Parathyroid adenoma (tissue), 2 donors: ENCODE data around the gene C1QTNF4.
A peak's percentile ranks its signal among the peaks of the same experiment; 100 is the strongest.

Experiments used
- H2AFZ ChIP-seq: fragments of 300-600 bp; sonication (generic); one replicate; pipeline ENCODE4 v1.7.0; 2017; ENCODE audit warnings: antibody characterized with exemption, mild to moderate bottlenecking
- H3K27ac ChIP-seq: fragments of 300-600 bp; sonication (generic); one replicate; pipeline ENCODE4 v1.7.0; 2017
- H3K27me3 ChIP-seq: fragments of 300-600 bp; sonication (generic); one replicate; pipeline ENCODE4 v1.7.0; 2017; ENCODE audit warnings: low read length; ENCODE audit not compliant: control insufficient read depth, insufficient read depth
- H3K36me3 ChIP-seq: fragments of 300-600 bp; sonication (generic); one replicate; pipeline ENCODE4 v1.7.0; 2017; ENCODE audit warnings: low read length; ENCODE audit not compliant: control insufficient read depth, insufficient read depth
- H3K4me1 ChIP-seq: fragments of 300-600 bp; sonication (generic); one replicate; pipeline ENCODE4 v1.7.0; 2017; ENCODE audit warnings: control low read depth
- H3K4me2 ChIP-seq: fragments of 300-600 bp; sonication (generic); one replicate; pipeline ENCODE4 v1.7.0; 2017; ENCODE audit warnings: low read length
- H3K4me3 ChIP-seq: fragments of 300-600 bp; sonication (generic); one replicate; pipeline ENCODE4 v1.7.0; 2017; ENCODE audit warnings: low read depth, low read length
- H3K79me2 ChIP-seq: fragments of 300-600 bp; sonication (generic); one replicate; pipeline ENCODE4 v1.7.0; 2017; ENCODE audit warnings: control low read depth
- H3K9ac ChIP-seq: fragments of 300-600 bp; sonication (generic); one replicate; pipeline ENCODE4 v1.7.0; 2017; ENCODE audit warnings: mild to moderate bottlenecking
- H3K9me3 ChIP-seq: fragments of 300-600 bp; sonication (generic); one replicate; pipeline ENCODE4 v1.7.0; 2017; ENCODE audit warnings: low read length; ENCODE audit not compliant: control insufficient read depth
- CTCF ChIP-seq: fragments of 300-600 bp; sonication (generic); IDR thresholded peaks from one replicate; pipeline ENCODE4 v1.7.0; 2017; ENCODE audit warnings: antibody characterized with exemption, mild to moderate bottlenecking
- donor health status: primary hyperparathyroidism.

The C1QTNF4 gene

GRCh38 chr11:47577460-47578041, 16.7 kb downstream of the C1QTNF4 start:
- Histone ChIP-seq H3K4me2 (peak overlapping the region; percentile 86), H3K27ac (peak overlapping the region; percentile 92), H3K36me3 (no peaks in the 10 kb centered on the region), H3K79me2 (peaks cover 3% of the 10 kb centered on the region), H3K4me3 (peak overlapping the region; percentile 86), H2AFZ (no peak overlapping the region), H3K27me3 (no peaks in the 10 kb centered on the region), H3K4me1 (no peaks in the 10 kb centered on the region), H3K9ac (no peak overlapping the region), H3K9me3 (no peaks in the 10 kb centered on the region)
- TF ChIP-seq CTCF = no peak

- no peak overlapping the region for H3K4me2 ChIP-seq
- H2AFZ ChIP-seq = no peak overlapping the region
- no peaks in the 10 kb centered on the region for H3K9me3 ChIP-seq
- H3K27ac ChIP-seq = no peak overlapping the region
- no peak overlapping the region for H3K4me3 ChIP-seq
- H3K79me2 ChIP-seq = peaks cover 3% of the 10 kb centered on the region
- H3K4me1 ChIP-seq = no peaks in the 10 kb centered on the region
- no peaks in the 10 kb centered on the region for H3K27me3 ChIP-seq
- H3K36me3 ChIP-seq = no peaks in the 10 kb centered on the region
- no peak for TF ChIP-seq CTCF
- no peak overlapping the region for H3K9ac ChIP-seq
These were observed 20.9 kb downstream of the C1QTNF4 start for GRCh38 chr11:47573321-47573720.

- Histone ChIP-seq H3K9me3 (no peaks in the 10 kb centered on the region), H3K27ac (no peak overlapping the region), H2AFZ (no peak overlapping the region), H3K4me3 (no peak overlapping the region), H3K27me3 (no peaks in the 10 kb centered on the region), H3K79me2 (no peaks in the 10 kb centered on the region), H3K36me3 (no peaks in the 10 kb centered on the region), H3K9ac (no peak overlapping the region), H3K4me2 (no peak overlapping the region), H3K4me1 (no peaks in the 10 kb centered on the region)
- no peak for TF ChIP-seq CTCF
These were observed 21.4 kb downstream of the C1QTNF4 start for GRCh38 chr11:47572715-47573255.

- Histone ChIP-seq H3K4me3 (no peak overlapping the region), H3K79me2 (no peaks in the 10 kb centered on the region), H3K4me2 (no peak overlapping the region), H3K27me3 (no peaks in the 10 kb centered on the region), H3K9ac (no peak overlapping the region), H3K27ac (no peak overlapping the region), H3K36me3 (no peaks in the 10 kb centered on the region), H3K4me1 (no peaks in the 10 kb centered on the region), H3K9me3 (no peaks in the 10 kb centered on the region), H2AFZ (no peak overlapping the region)
- no peak for TF ChIP-seq CTCF
These were observed 22.3 kb downstream of the C1QTNF4 start for GRCh38 chr11:47571895-47572294.

- no peak overlapping the region for H3K27ac ChIP-seq
- no peaks in the 10 kb centered on the region for H3K4me1 ChIP-seq
- no peak overlapping the region for H3K9ac ChIP-seq
- no peak overlapping the region for H3K4me3 ChIP-seq
- H3K4me2 ChIP-seq = no peak overlapping the region
- no peaks in the 10 kb centered on the region for H3K9me3 ChIP-seq
- no peaks in the 10 kb centered on the region for H3K27me3 ChIP-seq
- no peak for TF ChIP-seq CTCF
- no peaks in the 10 kb centered on the region for H3K79me2 ChIP-seq
- no peak overlapping the region for H2AFZ ChIP-seq
- H3K36me3 ChIP-seq = no peaks in the 10 kb centered on the region
These were observed 22.9 kb downstream of the C1QTNF4 start for GRCh38 chr11:47571357-47571729.
